OCI-LY7 (cell line): Measurements from ENCODE around the gene TMPRSS11B. TPM values are rescaled to one million over a fixed set of nuclear protein-coding genes. Genes with fewer than 3 reads are reported as not detected.

Experiments
- BruUV-seq: library from RNA; stranded (reverse); fragments of 400-500 nt; replicated peaks from 2 replicates; lab custom pipeline; 2021; lab: Mats Ljungman, UMichigan
- CTCF ChIA-PET: fragments of 300-600 bp; sonication (Branson Sonifier 250); formaldehyde crosslinking; loops from one replicate; lab custom pipeline; 2022; ENCODE audit warnings: antibody characterized with exemption; ENCODE audit not compliant: unreplicated experiment; lab: Charles Lee
- POLR2A ChIA-PET: fragments of 300-600 bp; sonication (Branson Sonifier 250); formaldehyde crosslinking; loops from one replicate; lab custom pipeline; 2022; ENCODE audit warnings: antibody characterized with exemption; lab: Charles Lee
- DNase-seq: peaks from one replicate; pipeline ENCODE4 v3.0.0-alpha.2; 2015; ENCODE audit warnings: low spot score
- H2AFZ ChIP-seq: fragments of 200-600 bp; sonication (generic), shearing (Covaris generic); 2 replicates; pipeline ENCODE4 v1.6.1; 2014; ENCODE audit warnings: mild to moderate bottlenecking, antibody characterized with exemption, low read length, moderate library complexity
- H3K27ac ChIP-seq: fragments of 200-600 bp; sonication (generic); 2 replicates; pipeline ENCODE4 v1.5.1; 2014; ENCODE audit warnings: mixed run types, low read depth, mild to moderate bottlenecking, moderate library complexity, low read length, inconsistent platforms; ENCODE audit not compliant: poor library complexity, severe bottlenecking
- H3K36me3 ChIP-seq: fragments of 200-600 bp; sonication (generic); 2 replicates; pipeline ENCODE4 v1.6.1; 2014; ENCODE audit warnings: mild to moderate bottlenecking, antibody characterized with exemption, low read length, moderate library complexity, mixed read lengths; ENCODE audit not compliant: insufficient read depth
- H3K4me1 ChIP-seq: fragments of 200-600 bp; sonication (generic); 2 replicates; pipeline ENCODE4 v1.5.1; 2014; ENCODE audit warnings: mild to moderate bottlenecking, low read length; ENCODE audit not compliant: insufficient read depth, poor library complexity, severe bottlenecking
- H3K4me2 ChIP-seq: fragments of 200-600 bp; sonication (generic); 2 replicates; pipeline ENCODE4 v1.6.1; 2014; ENCODE audit warnings: mild to moderate bottlenecking, low read length
- H3K4me3 ChIP-seq: fragments of 200-600 bp; sonication (generic); 2 replicates; pipeline ENCODE4 v1.5.1; 2014; ENCODE audit warnings: mild to moderate bottlenecking, low read depth, low read length; ENCODE audit not compliant: poor library complexity, severe bottlenecking
- H3K79me2 ChIP-seq: fragments of 200-600 bp; sonication (generic); 2 replicates; pipeline ENCODE4 v1.6.1; 2016; ENCODE audit warnings: low read depth, mild to moderate bottlenecking, low read length, moderate library complexity, mixed read lengths; ENCODE audit not compliant: insufficient read depth
- H3K9me2 ChIP-seq: fragments of 200-600 bp; sonication (generic); 2 replicates; pipeline ENCODE4 v1.6.1; 2016; ENCODE audit warnings: mild to moderate bottlenecking, low read length, mixed read lengths; ENCODE audit not compliant: insufficient read depth
- H3K9me3 ChIP-seq: fragments of 200-600 bp; sonication (generic); 2 replicates; pipeline ENCODE4 v1.6.1; 2014; ENCODE audit warnings: mild to moderate bottlenecking, mixed run types, low read length, mixed read lengths
- H4K20me1 ChIP-seq: fragments of 200-600 bp; sonication (generic); 2 replicates; pipeline ENCODE4 v1.6.1; 2014; ENCODE audit warnings: mild to moderate bottlenecking, antibody characterized with exemption, low read length, moderate library complexity, mixed read lengths; ENCODE audit not compliant: insufficient read depth
- EZH2phosphoT487 ChIP-seq: fragments of 200-600 bp; sonication (generic); IDR thresholded peaks from 2 replicates; pipeline ENCODE4 v1.6.1; 2018; ENCODE audit warnings: low read depth, borderline replicate concordance, mild to moderate bottlenecking, mixed run types, antibody characterized with exemption, low read length, moderate library complexity, mixed read lengths
- intact Hi-C: fragments of 100-400 bp; cut with micrococcal nuclease; formaldehyde crosslinking; loops from one replicate; pipeline ENCODE4 v1.10.0; 2022; ENCODE audit not compliant: unreplicated experiment
- total RNA-seq, 2 experiments: library from RNA; depleted of rRNA in 1 of 2; stranded (reverse); fragments of >200 nt in 1 of 2; shearing (Covaris generic) in 1 of 2; gene quantifications; 2 replicates each; pipeline ENCODE4 v1.2.3, GENCODE V29; 2014 to 2022
- TF ChIP-seq, protein P1 (sequence below): fragments of 200-600 bp; sonication (generic); conservative IDR thresholded peaks from 2 replicates; pipeline ENCODE4 v1.5.1; 2014; ENCODE audit warnings: mild to moderate bottlenecking, antibody characterized with exemption, low read length, moderate library complexity, mixed read lengths

Gene TMPRSS11B
- total RNA-seq, 2 experiments from 2014 or later = not detected

DNA sequence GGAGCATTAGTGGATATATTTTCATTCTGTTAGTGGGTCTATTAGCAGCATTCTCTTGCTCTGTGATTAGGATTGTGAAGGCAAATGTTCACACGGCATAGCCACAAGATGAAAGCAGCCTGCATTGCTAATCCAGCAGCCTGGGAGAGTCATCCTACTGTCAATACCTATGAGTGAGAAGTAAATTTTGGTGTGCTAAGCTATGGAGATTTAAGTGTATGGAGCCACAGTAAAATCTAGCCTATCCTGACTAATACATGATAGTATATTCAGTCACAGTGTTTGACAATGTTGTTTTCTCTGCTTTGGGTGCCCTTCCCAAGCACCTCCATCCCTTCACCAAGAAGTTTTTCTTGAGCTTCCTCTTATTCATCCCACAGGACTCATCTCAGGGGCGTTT lies 68.6 kb downstream of the TMPRSS11B start:
- no peak overlapping the region for H3K27ac ChIP-seq
- no peak overlapping the region for H2AFZ ChIP-seq
- H3K9me3 ChIP-seq = no peaks in the 10 kb centered on the region
- no peak overlapping the region for H3K4me3 ChIP-seq
- ChIA-PET POLR2A (no interaction called here), CTCF (no interaction called here)
- no peak for DNase-seq
- H3K79me2 ChIP-seq = no peaks in the 10 kb centered on the region
- no peaks in the 10 kb centered on the region for H3K9me2 ChIP-seq
- no peak for TF ChIP-seq EZH2phosphoT487
- TF ChIP-seq, protein P1, sequence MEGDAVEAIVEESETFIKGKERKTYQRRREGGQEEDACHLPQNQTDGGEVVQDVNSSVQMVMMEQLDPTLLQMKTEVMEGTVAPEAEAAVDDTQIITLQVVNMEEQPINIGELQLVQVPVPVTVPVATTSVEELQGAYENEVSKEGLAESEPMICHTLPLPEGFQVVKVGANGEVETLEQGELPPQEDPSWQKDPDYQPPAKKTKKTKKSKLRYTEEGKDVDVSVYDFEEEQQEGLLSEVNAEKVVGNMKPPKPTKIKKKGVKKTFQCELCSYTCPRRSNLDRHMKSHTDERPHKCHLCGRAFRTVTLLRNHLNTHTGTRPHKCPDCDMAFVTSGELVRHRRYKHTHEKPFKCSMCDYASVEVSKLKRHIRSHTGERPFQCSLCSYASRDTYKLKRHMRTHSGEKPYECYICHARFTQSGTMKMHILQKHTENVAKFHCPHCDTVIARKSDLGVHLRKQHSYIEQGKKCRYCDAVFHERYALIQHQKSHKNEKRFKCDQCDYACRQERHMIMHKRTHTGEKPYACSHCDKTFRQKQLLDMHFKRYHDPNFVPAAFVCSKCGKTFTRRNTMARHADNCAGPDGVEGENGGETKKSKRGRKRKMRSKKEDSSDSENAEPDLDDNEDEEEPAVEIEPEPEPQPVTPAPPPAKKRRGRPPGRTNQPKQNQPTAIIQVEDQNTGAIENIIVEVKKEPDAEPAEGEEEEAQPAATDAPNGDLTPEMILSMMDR = no peak
- no peak overlapping the region for H3K4me2 ChIP-seq
- H3K4me1 ChIP-seq = no peaks in the 10 kb centered on the region
- no peaks in the 10 kb centered on the region for H4K20me1 ChIP-seq
- intact Hi-C loops = no loop called here
- H3K36me3 ChIP-seq = no peaks in the 10 kb centered on the region
- BruUV-seq = no TSS peak

Other genes with a start within 250 kb of the TMPRSS11B start
- gene TMPRSS11F, start 115.8 kb downstream of the TMPRSS11B start, total RNA-seq (2014; rRNA removed; shearing (Covaris generic)) = not detected in 2 replicates
- gene TMPRSS11F, start 115.8 kb downstream of the TMPRSS11B start, total RNA-seq (2022) = not detected in 2 replicates
- 62.4 and 65.3 TPM in 2 replicates for gene YTHDC1, start 104.4 kb upstream of the TMPRSS11B start, total RNA-seq (2014; rRNA removed; shearing (Covaris generic))
- 93.0 and 102 TPM in 2 replicates for gene YTHDC1, start 104.4 kb upstream of the TMPRSS11B start, total RNA-seq (2022)
- not detected in 2 replicates for gene TMPRSS11E, start 201.8 kb upstream of the TMPRSS11B start, total RNA-seq (2014; rRNA removed; shearing (Covaris generic))
- not detected in 2 replicates for gene TMPRSS11E, start 201.8 kb upstream of the TMPRSS11B start, total RNA-seq (2022)